Measurements from ENCODE around the gene SLC9A3. TPM values are rescaled to one million over a fixed set of nuclear protein-coding genes. Genes with fewer than 3 reads are reported as not detected.

SLC9A3 gene
- total and polyA plus RNA-seq, 4 donors, result 0.94 to 3.8 (median 1.5) TPM

DNA sequence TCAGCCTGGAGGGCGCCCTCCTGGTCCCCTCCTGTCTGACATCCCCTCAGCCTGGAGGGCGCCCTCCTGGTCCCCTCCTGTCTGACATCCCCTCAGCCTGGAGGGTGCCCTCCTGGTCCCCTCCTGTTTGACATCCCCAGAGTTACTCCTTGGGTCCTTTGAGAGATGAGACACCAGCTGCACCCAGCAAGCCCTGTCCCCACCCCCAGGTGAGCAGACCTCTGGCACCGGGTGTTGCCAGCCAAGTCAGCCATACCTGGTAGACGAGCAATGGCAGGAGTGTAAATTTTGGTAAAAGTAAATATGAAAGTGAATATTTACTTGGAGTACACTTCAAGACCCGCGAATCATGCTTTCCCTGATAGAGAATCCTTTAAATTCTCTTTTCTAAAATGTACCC, 55.8 kb downstream of the SLC9A3 start:
- no peak for ATAC-seq (ENCODE audit: insufficient read depth, low FRiP score)
- WGBS, 2 donors, result 89 to 96% methylated on average over 4 to 5 of the region's 6 CpGs
- DNase-seq, result no peak

DNA sequence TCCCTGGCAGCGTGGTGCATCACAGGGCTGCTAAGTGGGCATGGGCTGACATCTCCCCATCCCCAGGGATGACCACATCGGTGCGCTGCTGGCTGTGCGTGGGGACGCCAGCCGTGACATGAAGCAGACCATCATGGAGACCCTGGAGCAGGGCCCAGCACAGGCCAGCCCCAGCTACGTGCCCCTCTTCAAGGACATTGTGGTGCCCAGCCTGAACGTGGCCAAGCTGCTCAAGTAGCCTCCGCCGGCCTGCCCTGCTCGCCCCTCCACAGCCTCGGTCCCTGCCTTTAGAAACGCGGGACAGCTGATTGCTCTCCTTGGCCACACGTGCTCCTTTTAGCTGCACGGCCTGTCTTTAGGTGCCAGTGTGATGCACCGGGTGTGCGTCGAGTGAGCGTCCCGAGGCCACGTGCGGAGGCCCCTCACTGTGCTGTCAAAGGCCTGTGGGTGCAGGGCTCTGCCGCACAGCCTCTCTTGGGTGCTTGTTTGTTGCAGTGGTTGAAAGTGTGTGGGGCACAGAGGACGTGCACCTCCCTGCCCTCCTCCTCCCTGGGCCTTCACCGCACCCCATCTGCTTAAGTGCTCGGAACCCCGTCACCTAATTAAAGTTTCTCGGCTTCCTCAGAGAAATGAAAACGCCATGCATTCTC, 57.5 kb downstream of the SLC9A3 start:
- Histone ChIP-seq H3K27ac (ENCODE audit: low read depth in 1 of 2, low read length in 1 of 2) (no peak overlapping the region), H3K4me1 (ENCODE audit: control insufficient read depth in 5 of 5, insufficient read depth in 5 of 5, low read length in 5 of 5) (peaks cover 0 to 20% (median 6%) of the 10 kb centered on the region in 5 donors), H3K27me3 (ENCODE audit: control insufficient read depth in 3 of 3, insufficient read depth in 3 of 3, low read length in 2 of 3) (no peaks in the 10 kb centered on the region), H3K9me3 (ENCODE audit: control insufficient read depth in 4 of 4, insufficient read depth in 3 of 4, low read length in 3 of 4) (no peaks in the 10 kb centered on the region), H3K4me3 (no peak overlapping the region), H3K9ac (ENCODE audit: insufficient read depth in 1 of 2, low read length in 2 of 2) (no peak overlapping the region), H3K36me3 (ENCODE audit: control insufficient read depth in 4 of 4, insufficient read depth in 4 of 4, low read length in 4 of 4) (peaks cover 5 to 49% (median 21%) of the 10 kb centered on the region in 4 donors)
- DNase-seq (no peak), ATAC-seq (ENCODE audit: insufficient read depth, low FRiP score) (no peak)
- WGBS, 2 donors, result 95 to 97% methylated on average over 30 of the region's 30 CpGs
- TF ChIP-seq, protein P1, sequence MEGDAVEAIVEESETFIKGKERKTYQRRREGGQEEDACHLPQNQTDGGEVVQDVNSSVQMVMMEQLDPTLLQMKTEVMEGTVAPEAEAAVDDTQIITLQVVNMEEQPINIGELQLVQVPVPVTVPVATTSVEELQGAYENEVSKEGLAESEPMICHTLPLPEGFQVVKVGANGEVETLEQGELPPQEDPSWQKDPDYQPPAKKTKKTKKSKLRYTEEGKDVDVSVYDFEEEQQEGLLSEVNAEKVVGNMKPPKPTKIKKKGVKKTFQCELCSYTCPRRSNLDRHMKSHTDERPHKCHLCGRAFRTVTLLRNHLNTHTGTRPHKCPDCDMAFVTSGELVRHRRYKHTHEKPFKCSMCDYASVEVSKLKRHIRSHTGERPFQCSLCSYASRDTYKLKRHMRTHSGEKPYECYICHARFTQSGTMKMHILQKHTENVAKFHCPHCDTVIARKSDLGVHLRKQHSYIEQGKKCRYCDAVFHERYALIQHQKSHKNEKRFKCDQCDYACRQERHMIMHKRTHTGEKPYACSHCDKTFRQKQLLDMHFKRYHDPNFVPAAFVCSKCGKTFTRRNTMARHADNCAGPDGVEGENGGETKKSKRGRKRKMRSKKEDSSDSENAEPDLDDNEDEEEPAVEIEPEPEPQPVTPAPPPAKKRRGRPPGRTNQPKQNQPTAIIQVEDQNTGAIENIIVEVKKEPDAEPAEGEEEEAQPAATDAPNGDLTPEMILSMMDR (IDR thresholded peaks at IDR 0.05; ENCODE audit: control extremely low read depth, extremely low read depth), result no peak

More for the DNA sequence above, 55.8 kb downstream of the SLC9A3 start:
- Histone ChIP-seq H3K27me3 (ENCODE audit: control insufficient read depth in 3 of 3, insufficient read depth in 3 of 3, low read length in 2 of 3) (no peaks in the 10 kb centered on the region), H3K4me3 (no peak overlapping the region), H3K36me3 (ENCODE audit: control insufficient read depth in 4 of 4, insufficient read depth in 4 of 4, low read length in 4 of 4) (peaks cover 0 to 39% (median 13%) of the 10 kb centered on the region in 4 donors), H3K4me1 (ENCODE audit: control insufficient read depth in 5 of 5, insufficient read depth in 5 of 5, low read length in 5 of 5) (peaks cover 0 to 22% (median 12%) of the 10 kb centered on the region in 5 donors), H3K9ac (ENCODE audit: insufficient read depth in 1 of 2, low read length in 2 of 2) (no peak overlapping the region), H3K27ac (ENCODE audit: low read depth in 1 of 2, low read length in 1 of 2) (no peak overlapping the region), H3K9me3 (ENCODE audit: control insufficient read depth in 4 of 4, insufficient read depth in 3 of 4, low read length in 3 of 4) (no peaks in the 10 kb centered on the region)
- TF ChIP-seq, protein P1 (IDR thresholded peaks at IDR 0.05; ENCODE audit: control extremely low read depth, extremely low read depth), result no peak

DNA sequence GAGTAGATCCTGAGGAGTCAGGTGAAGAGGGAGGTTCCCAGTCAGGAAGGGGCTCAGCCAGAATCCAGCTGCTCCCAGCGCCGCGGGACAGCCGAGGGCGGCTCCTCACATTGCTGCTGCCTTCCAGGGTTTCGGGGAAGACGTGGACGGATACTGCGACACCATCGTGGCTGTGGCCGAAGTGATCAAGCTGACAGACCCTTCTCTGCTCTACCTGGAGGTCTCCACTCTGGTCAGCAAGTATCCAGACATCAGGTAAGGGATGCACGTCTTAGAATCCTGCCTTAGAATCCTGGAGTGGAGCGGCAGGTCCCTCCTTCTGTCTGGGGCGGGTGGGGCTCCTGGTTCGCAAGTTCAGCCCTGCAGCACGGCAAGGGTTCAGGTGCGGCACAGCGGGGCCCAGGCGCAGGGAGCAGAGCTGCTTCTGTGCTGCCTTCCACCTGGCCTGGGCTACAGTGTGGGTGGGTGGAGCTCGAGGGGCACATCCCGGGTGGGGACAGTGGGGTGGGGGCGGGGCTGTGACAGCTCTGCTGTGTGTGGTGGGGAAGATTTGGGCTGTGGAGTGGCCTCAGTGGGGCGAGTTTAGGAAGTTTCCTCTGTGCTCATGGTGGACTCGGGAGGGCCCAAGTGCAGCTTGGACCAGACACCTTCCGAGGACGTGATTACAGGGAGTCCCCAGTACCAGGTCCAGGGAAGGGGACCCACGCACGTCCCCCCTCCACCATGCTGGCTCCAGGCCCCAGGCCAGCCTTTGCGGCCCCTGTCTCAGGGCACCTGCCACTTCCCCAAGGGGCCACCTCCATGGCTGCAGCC, 58.5 kb downstream of the SLC9A3 start:
- Histone ChIP-seq H3K4me1 (ENCODE audit: control insufficient read depth in 5 of 5, insufficient read depth in 5 of 5, low read length in 5 of 5) (peaks cover 0 to 10% (median under 1%) of the 10 kb centered on the region in 5 donors), H3K9me3 (ENCODE audit: control insufficient read depth in 4 of 4, insufficient read depth in 3 of 4, low read length in 3 of 4) (no peaks in the 10 kb centered on the region), H3K9ac (ENCODE audit: insufficient read depth in 1 of 2, low read length in 2 of 2) (no peak overlapping the region), H3K4me3 (no peak overlapping the region), H3K36me3 (ENCODE audit: control insufficient read depth in 4 of 4, insufficient read depth in 4 of 4, low read length in 4 of 4) (peaks cover 5 to 50% (median 23%) of the 10 kb centered on the region in 4 donors), H3K27me3 (ENCODE audit: control insufficient read depth in 3 of 3, insufficient read depth in 3 of 3, low read length in 2 of 3) (no peaks in the 10 kb centered on the region), H3K27ac (ENCODE audit: low read depth in 1 of 2, low read length in 1 of 2) (no peak overlapping the region)
- TF ChIP-seq, protein P1 (IDR thresholded peaks at IDR 0.05; ENCODE audit: control extremely low read depth, extremely low read depth), result no peak
- DNase-seq (no peak), ATAC-seq (ENCODE audit: insufficient read depth, low FRiP score) (no peak)
- whole genome bisulfite sequencing, 2 donors, result 90 to 94% methylated on average over 23 to 29 of the region's 29 CpGs

All from lung (tissue), 12 donors.